Measurements from ENCODE around the gene SAP30L.

The SAP30L gene

DNA sequence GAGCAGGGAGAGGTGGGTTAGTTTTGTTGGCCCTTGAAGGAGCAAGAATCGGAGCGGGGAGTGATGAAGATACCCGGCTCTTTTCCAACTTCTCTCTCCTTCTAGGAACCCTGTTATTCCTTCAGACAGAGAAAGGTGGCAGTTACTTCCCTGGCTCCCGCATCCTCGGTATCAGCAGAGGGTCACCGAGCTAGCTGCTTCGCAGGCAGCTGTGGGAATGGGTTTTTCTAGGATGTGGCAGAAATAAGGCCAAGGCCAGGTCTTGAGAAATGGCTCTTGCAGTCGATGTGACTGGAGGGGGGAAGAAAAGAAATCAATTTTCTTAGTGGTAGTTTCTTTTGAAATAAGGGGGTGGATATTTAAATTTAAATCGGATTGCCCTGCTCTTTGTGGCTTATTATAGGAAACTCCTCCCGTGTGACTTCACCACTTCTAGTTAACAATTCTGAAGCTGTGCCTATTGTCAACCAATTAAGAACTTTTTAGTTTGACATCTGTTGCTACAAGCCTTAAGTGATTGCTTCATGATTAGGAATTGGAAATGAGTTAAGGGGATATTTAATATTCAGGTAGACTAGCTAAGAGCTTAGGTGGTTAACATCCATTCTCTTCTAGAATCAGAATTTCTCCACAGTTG, 1.4 kb downstream of the SAP30L start:
- DNase-seq (ENCODE audit: extremely low read depth, low read depth), result no peak
- TF ChIP-seq, protein P1, sequence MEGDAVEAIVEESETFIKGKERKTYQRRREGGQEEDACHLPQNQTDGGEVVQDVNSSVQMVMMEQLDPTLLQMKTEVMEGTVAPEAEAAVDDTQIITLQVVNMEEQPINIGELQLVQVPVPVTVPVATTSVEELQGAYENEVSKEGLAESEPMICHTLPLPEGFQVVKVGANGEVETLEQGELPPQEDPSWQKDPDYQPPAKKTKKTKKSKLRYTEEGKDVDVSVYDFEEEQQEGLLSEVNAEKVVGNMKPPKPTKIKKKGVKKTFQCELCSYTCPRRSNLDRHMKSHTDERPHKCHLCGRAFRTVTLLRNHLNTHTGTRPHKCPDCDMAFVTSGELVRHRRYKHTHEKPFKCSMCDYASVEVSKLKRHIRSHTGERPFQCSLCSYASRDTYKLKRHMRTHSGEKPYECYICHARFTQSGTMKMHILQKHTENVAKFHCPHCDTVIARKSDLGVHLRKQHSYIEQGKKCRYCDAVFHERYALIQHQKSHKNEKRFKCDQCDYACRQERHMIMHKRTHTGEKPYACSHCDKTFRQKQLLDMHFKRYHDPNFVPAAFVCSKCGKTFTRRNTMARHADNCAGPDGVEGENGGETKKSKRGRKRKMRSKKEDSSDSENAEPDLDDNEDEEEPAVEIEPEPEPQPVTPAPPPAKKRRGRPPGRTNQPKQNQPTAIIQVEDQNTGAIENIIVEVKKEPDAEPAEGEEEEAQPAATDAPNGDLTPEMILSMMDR (IDR thresholded peaks at IDR 0.05; ENCODE audit: low read depth, low read length), result no peak

DNA sequence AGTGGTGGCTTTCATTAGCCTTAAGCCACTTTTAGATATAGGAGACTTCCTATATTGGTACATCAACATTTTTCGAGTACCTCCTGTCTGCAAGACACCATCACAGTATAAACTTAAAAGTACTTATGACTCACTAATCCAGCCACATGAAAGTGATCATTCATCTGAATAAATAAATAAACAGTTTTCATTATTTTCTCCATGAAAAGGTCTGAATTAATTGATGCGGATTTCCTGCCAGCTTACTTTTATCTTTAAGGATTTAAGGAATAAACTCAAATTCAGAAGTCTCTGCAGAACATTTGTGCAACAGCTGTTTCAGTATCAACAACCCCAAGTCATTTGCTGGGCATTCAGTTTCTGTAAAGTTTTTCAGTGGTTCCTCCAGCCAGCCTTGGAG, 4.0 kb downstream of the SAP30L start:
- TF ChIP-seq, protein P1 (IDR thresholded peaks at IDR 0.05; ENCODE audit: low read depth, low read length), result no peak
- DNase-seq (ENCODE audit: extremely low read depth, low read depth), result no peak

DNA sequence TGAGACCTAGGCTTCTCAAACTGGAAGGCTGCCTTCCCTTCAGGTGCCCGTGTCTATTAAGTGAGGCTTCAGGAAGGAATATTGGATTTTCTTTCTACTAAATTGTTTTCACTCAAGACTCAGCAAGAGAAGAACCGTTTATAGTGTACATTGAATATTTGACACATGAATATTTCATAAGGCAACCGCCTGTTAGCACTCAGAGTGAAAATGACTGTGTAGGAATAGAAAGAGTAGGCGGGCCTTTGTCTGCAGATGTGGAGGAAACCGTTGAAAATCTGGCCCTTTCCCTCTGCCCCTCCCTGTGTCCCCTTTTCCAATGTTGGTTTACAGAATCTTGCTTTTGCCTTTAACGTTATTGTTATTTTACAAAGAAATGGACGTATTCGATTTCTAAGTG, 6.2 kb downstream of the SAP30L start:
- DNase-seq (ENCODE audit: extremely low read depth, low read depth), result no peak
- TF ChIP-seq, protein P1 (IDR thresholded peaks at IDR 0.05; ENCODE audit: low read depth, low read length), result no peak

DNA sequence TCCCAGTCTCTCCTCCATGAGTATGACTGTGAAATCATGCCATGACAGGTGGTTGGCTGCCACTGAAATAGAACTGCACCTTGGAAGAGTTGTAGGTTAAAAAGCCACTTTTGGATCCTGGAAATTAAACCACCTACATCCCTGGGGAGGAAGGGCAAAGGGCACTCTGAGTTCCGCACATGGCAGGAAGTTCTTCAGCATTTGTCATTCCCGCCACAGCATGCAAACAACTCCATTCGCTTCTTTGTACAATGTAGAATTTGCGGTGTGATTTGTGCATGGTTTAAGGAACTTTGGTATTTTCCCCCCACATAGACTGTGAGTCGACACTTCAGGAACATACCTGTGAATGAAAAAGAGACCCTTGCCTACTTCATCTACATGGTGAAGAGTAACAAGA, 9.8 kb downstream of the SAP30L start:
- DNase-seq (ENCODE audit: extremely low read depth, low read depth), result no peak
- TF ChIP-seq, protein P1 (IDR thresholded peaks at IDR 0.05; ENCODE audit: low read depth, low read length), result no peak

DNA sequence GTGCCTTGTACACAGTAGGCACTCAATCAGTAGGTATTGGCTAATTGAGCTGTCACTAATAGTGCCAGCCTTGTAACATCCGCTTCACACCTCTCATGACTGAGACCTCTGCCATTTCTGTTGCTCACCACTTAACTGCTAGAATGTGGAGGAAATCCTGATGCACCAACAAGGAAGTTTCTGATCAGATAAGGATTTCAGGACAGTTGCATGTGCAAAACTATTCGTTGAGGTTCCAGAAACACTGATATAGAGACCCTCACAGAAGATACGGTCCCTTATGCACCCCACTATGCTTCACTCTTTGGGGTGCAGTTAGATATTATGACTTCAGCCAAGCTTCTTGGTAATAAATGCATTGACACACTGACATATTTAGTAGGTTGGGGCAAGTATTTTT, 10.7 kb downstream of the SAP30L start:
- TF ChIP-seq, protein P1 (IDR thresholded peaks at IDR 0.05; ENCODE audit: low read depth, low read length), result no peak
- DNase-seq (ENCODE audit: extremely low read depth, low read depth), result no peak

DNA sequence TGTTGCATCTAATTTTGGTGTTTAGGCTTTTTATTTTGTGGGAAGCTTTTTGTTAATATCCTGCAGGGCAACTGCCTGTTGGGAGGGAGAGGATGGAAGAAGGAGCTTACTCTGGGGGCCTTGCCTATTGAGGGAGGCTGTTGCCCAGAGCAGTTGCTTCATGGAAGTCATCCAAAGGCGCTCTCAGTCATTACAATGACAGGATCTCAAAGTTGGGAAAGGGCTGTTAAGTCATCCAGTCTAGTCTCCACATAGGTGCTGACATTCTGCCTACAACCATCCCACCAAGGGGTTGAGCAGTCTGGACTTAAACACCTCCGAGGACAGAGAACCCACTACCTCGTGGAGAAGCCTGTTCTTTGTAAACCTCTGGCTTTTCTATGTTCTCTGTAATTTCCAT, 13.2 kb downstream of the SAP30L start:
- TF ChIP-seq, protein P1 (IDR thresholded peaks at IDR 0.05; ENCODE audit: low read depth, low read length), result no peak
- no peak for DNase-seq (ENCODE audit: extremely low read depth, low read depth)

DNA sequence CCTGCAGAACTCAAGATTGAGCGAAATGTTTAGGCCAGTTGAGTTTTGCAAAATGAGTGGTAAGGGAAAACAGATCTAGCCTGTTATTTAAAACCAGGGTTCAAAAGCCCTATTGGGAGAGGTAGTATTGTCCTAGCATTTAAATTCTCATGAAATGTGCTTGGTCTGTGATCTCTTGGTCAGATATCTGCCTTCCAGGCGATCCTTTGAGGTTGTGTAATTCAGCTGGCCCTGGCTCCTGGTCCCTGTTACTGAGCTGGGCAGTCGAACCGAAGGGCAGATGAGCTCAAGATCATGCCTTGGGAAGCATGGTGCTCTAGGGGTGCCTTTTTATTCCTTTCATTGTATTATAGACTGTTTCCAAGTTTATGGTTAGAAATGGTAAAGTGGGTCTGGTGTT, 14.4 kb downstream of the SAP30L start:
- TF ChIP-seq, protein P1 (IDR thresholded peaks at IDR 0.05; ENCODE audit: low read depth, low read length), result no peak
- DNase-seq (ENCODE audit: extremely low read depth, low read depth), result no peak
